Measurements from ENCODE around the gene PLCH1. TPM values are rescaled to one million over a fixed set of nuclear protein-coding genes. Genes with fewer than 3 reads are reported as not detected.

The PLCH1 gene
- total RNA-seq, 1 experiment from 2014 or later, result 4.1 TPM

DNA sequence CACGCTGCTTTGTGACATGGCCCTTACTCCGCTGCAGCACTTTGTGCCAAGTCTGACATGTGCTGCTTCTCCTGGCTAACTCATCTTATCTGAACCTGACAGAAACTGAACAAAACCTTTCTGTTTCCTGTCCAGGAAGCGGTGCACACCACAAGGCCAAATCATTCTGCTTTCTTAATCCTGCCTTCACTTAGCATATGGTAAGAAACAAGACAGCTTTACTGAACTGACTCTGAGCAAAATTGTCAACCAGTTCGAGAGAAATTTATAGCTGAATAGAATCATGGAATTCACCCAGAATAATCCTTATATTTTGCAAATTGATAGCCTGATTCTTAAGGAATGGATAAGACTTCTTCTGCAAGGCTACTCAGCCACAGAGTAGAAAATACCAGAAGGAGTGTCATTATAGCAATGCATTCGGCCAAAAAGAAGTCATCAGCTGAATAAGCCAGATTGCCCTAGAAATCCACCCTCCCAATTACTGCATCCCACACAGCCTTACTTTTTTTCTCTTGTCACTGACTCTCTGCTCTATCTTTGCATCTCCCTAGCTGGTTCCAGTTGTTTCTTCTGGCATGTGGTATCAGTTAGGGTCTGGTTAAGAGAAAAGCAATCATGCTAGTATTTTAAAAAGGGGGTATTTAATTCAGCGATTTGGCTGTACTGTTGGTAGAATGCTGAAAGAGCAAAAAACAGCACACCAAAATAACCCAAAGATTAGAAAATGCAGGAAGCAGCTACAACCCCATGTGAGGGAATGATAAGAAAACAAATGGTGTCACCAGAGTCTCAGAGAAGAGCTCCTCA, 409.8 kb downstream of the PLCH1 start:
- Histone ChIP-seq H3F3A (ENCODE audit: low read length, unreplicated experiment) (no peaks in the 10 kb centered on the region), H3K27ac (ENCODE audit: low read length) (no peak overlapping the region), H3K9ac (ENCODE audit: low read length) (no peak overlapping the region), H3K36me3 (ENCODE audit: low read depth, low read length) (no peaks in the 10 kb centered on the region), H3K4me1 (ENCODE audit: insufficient read depth, low read length) (no peaks in the 10 kb centered on the region), H3K9me3 (ENCODE audit: low read length) (no peaks in the 10 kb centered on the region), H3K4me3 (ENCODE audit: low read length) (no peak overlapping the region), H3K9me2 (replicated peaks; ENCODE audit: low read length) (no peaks in the 10 kb centered on the region), H3K27me3 (ENCODE audit: low read length) (no peaks in the 10 kb centered on the region), H2AFZ (ENCODE audit: low read length) (no peak overlapping the region), H3K4me2 (ENCODE audit: low read length) (no peak overlapping the region), H3K79me2 (ENCODE audit: low read length) (no peaks in the 10 kb centered on the region), H4K20me1 (ENCODE audit: low read length) (no peaks in the 10 kb centered on the region)
- DNase-seq (no peak), ATAC-seq (no peak)
- POLR2A ChIA-PET (ENCODE audit: unreplicated experiment), result no interaction called here
- intact Hi-C loops (cut with micrococcal nuclease), result no loop called here
- TF ChIP-seq EZH2phosphoT487 (IDR thresholded peaks at IDR 0.05; ENCODE audit: borderline replicate concordance, low read length), result no peak
- TF ChIP-seq, protein P1, sequence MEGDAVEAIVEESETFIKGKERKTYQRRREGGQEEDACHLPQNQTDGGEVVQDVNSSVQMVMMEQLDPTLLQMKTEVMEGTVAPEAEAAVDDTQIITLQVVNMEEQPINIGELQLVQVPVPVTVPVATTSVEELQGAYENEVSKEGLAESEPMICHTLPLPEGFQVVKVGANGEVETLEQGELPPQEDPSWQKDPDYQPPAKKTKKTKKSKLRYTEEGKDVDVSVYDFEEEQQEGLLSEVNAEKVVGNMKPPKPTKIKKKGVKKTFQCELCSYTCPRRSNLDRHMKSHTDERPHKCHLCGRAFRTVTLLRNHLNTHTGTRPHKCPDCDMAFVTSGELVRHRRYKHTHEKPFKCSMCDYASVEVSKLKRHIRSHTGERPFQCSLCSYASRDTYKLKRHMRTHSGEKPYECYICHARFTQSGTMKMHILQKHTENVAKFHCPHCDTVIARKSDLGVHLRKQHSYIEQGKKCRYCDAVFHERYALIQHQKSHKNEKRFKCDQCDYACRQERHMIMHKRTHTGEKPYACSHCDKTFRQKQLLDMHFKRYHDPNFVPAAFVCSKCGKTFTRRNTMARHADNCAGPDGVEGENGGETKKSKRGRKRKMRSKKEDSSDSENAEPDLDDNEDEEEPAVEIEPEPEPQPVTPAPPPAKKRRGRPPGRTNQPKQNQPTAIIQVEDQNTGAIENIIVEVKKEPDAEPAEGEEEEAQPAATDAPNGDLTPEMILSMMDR (conservative IDR thresholded peaks at IDR 0.05; ENCODE audit: low read depth, low read length), result no peak
- TF ChIP-seq EZH2 (IDR thresholded peaks at IDR 0.05; ENCODE audit: low read length, unreplicated experiment), result no peak
- CTCF ChIA-PET, result no interaction called here
- BruUV-seq (replicated peaks), result no TSS peak

DNA sequence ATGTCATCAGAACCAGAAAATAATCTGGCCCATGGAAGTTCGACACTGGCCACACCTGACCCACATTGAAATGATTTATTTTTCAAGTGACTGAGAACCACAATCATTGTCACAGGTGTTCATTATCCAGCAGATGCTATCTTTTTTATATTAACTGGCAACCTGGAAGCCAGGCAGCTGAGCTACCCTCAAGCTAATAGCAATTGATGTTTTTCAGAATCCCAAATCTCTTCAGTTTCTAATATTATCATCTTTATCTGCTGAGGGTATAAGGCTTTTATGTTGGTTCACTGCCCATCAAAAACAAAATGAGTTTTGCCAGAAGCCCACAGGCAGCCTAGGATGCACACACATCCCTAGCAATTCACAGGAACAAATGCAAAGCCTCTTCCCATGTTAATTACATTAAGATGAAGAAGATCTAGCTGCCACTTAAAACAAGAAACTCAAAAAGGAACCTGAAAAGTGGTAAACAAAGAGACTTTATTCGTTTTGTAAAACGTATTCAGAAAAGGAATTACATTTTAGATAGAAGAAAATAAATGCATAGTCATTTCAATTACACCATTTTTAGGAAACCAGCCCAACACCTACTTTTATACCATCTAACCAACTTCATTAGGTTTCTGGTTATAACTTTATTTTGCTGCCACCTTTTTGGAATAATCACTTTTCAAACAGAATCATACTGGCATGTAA, 410.5 kb downstream of the PLCH1 start:
- no peak overlapping the region for H3K4me2 ChIP-seq (ENCODE audit: low read length)
- no peaks in the 10 kb centered on the region for H3K4me1 ChIP-seq (ENCODE audit: insufficient read depth, low read length)
- no peak overlapping the region for H3K4me3 ChIP-seq (ENCODE audit: low read length)
- no peak overlapping the region for H3K27ac ChIP-seq (ENCODE audit: low read length)
- no peak for DNase-seq
- H4K20me1 ChIP-seq (ENCODE audit: low read length), result no peaks in the 10 kb centered on the region
- no peak overlapping the region for H3K9ac ChIP-seq (ENCODE audit: low read length)
- BruUV-seq (replicated peaks), result no TSS peak
- H3F3A ChIP-seq (ENCODE audit: low read length, unreplicated experiment), result no peaks in the 10 kb centered on the region
- H2AFZ ChIP-seq (ENCODE audit: low read length), result no peak overlapping the region
- ChIA-PET POLR2A (ENCODE audit: unreplicated experiment) (no interaction called here), CTCF (no interaction called here)
- no peaks in the 10 kb centered on the region for H3K9me3 ChIP-seq (ENCODE audit: low read length)
- intact Hi-C loops (cut with micrococcal nuclease), result no loop called here
- no peaks in the 10 kb centered on the region for H3K36me3 ChIP-seq (ENCODE audit: low read depth, low read length)
- ATAC-seq, result no peak
- H3K9me2 ChIP-seq (replicated peaks; ENCODE audit: low read length), result no peaks in the 10 kb centered on the region
- TF ChIP-seq EZH2phosphoT487 (IDR thresholded peaks at IDR 0.05; ENCODE audit: borderline replicate concordance, low read length) (no peak), EZH2 (IDR thresholded peaks at IDR 0.05; ENCODE audit: low read length, unreplicated experiment) (no peak)
- no peaks in the 10 kb centered on the region for H3K79me2 ChIP-seq (ENCODE audit: low read length)
- H3K27me3 ChIP-seq (ENCODE audit: low read length), result no peaks in the 10 kb centered on the region

DNA sequence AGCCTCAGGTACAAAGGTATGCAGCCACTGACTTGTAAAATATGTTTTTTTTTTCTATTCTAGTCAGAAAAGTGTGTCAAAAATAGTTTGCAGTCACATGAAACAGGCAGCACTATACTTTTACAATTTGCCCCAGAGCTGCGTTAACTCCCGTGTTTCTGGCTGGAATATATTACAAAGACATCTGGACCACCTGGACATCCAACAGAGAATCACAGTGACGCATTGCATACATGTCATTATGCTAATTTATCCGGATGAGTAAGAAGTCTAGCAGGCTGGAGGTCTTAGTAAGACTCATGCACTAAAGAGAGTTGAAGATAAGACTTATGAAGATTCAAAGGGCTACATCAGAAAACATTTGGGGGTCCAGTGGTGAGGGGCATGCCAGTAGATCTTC, 412.2 kb downstream of the PLCH1 start:
- Histone ChIP-seq H4K20me1 (ENCODE audit: low read length) (no peaks in the 10 kb centered on the region), H3K9me3 (ENCODE audit: low read length) (no peaks in the 10 kb centered on the region), H3K79me2 (ENCODE audit: low read length) (no peaks in the 10 kb centered on the region), H3K4me2 (ENCODE audit: low read length) (no peak overlapping the region), H3K9me2 (replicated peaks; ENCODE audit: low read length) (no peaks in the 10 kb centered on the region), H3K27me3 (ENCODE audit: low read length) (no peaks in the 10 kb centered on the region), H3F3A (ENCODE audit: low read length, unreplicated experiment) (no peaks in the 10 kb centered on the region), H3K4me1 (ENCODE audit: insufficient read depth, low read length) (no peaks in the 10 kb centered on the region), H3K36me3 (ENCODE audit: low read depth, low read length) (no peaks in the 10 kb centered on the region), H3K27ac (ENCODE audit: low read length) (no peak overlapping the region), H3K9ac (ENCODE audit: low read length) (no peak overlapping the region), H3K4me3 (ENCODE audit: low read length) (no peak overlapping the region), H2AFZ (ENCODE audit: low read length) (no peak overlapping the region)
- ATAC-seq, result no peak
- DNase-seq, result no peak
- no TSS peak for BruUV-seq (replicated peaks)
- intact Hi-C loops (cut with micrococcal nuclease), result no loop called here
- POLR2A ChIA-PET (ENCODE audit: unreplicated experiment), result no interaction called here
- TF ChIP-seq EZH2 (IDR thresholded peaks at IDR 0.05; ENCODE audit: low read length, unreplicated experiment), result no peak
- TF ChIP-seq EZH2phosphoT487 (IDR thresholded peaks at IDR 0.05; ENCODE audit: borderline replicate concordance, low read length), result no peak
- TF ChIP-seq, protein P1 (conservative IDR thresholded peaks at IDR 0.05; ENCODE audit: low read depth, low read length), result no peak
- CTCF ChIA-PET, result no interaction called here
